Mesothelial cell of epicardium (in vitro differentiated cells): ENCODE measurements around the gene USP20. TPM values are rescaled to one million over a fixed set of nuclear protein-coding genes. Genes with fewer than 3 reads are reported as not detected.
"Not testable (repeated sequence)": the region's sequence is repeated elsewhere in the genome, so short reads cannot be mapped to it uniquely, and the experiment has no call there.

ENCODE experiments used
- DNase-seq, 2 experiments: peaks; one replicate each; pipeline ENCODE4 v3.0.0; 2021; ENCODE audit warnings: low spot score in 2 of 2; ENCODE audit not compliant: unreplicated experiment in 2 of 2
- H3K27ac Mint-ChIP-seq: 2 replicates; pipeline ENCODE4 v1.8.0; 2021; ENCODE audit warnings: mixed read lengths
- H3K27me3 Mint-ChIP-seq: 2 replicates; pipeline ENCODE4 v1.8.0; 2021; ENCODE audit warnings: low read depth, mixed read lengths
- H3K36me3 Mint-ChIP-seq: 2 replicates; pipeline ENCODE4 v1.8.0; 2021; ENCODE audit warnings: mixed read lengths
- H3K4me1 Mint-ChIP-seq: 2 replicates; pipeline ENCODE4 v1.8.0; 2021; ENCODE audit warnings: mixed read lengths
- H3K4me3 Mint-ChIP-seq: 2 replicates; pipeline ENCODE4 v1.8.0; 2021; ENCODE audit warnings: mild to moderate bottlenecking, moderate library complexity, mixed read lengths
- H3K9me3 Mint-ChIP-seq: 2 replicates; pipeline ENCODE4 v1.8.0; 2021; ENCODE audit warnings: mixed read lengths
- CTCF ChIP-seq: fragments of 200-600 bp; sonication (generic); IDR thresholded peaks from one replicate; pipeline ENCODE4 v1.5.0; 2021; ENCODE audit warnings: antibody characterized with exemption; ENCODE audit not compliant: unreplicated experiment
- total RNA-seq: library from RNA; stranded (reverse); gene quantifications from 3 replicates; pipeline ENCODE4 v1.2.1, GENCODE V29; 2021

Gene USP20
- total RNA-seq, 1 donor from 2014 or later, result 47.7 TPM

- no peak overlapping the region for H3K4me3 Mint-ChIP-seq
- no peak overlapping the region for H3K27ac Mint-ChIP-seq
- peaks cover 12% of the 10 kb centered on the region for H3K36me3 Mint-ChIP-seq
- no peak for TF ChIP-seq CTCF
- no peaks in the 10 kb centered on the region for H3K27me3 Mint-ChIP-seq
- no peak for DNase-seq
- H3K4me1 Mint-ChIP-seq, result peaks cover 35% of the 10 kb centered on the region
- no peaks in the 10 kb centered on the region for H3K9me3 Mint-ChIP-seq
These were observed 53.2 kb downstream of the USP20 start for GRCh38 chr9:129888293-129889121.

GRCh38 chr9:129889122-129889940, 54.1 kb downstream of the USP20 start:
- H3K27me3 Mint-ChIP-seq, result no peaks in the 10 kb centered on the region
- no peaks in the 10 kb centered on the region for H3K9me3 Mint-ChIP-seq
- H3K4me1 Mint-ChIP-seq, result peaks cover 31% of the 10 kb centered on the region
- H3K27ac Mint-ChIP-seq, result no peak overlapping the region
- H3K36me3 Mint-ChIP-seq, result peaks cover 15% of the 10 kb centered on the region
- no peak for DNase-seq
- TF ChIP-seq CTCF, result no peak
- H3K4me3 Mint-ChIP-seq, result no peak overlapping the region

- no peaks in the 10 kb centered on the region for H3K27me3 Mint-ChIP-seq
- DNase-seq, result no peak
- TF ChIP-seq CTCF, result no peak
- H3K36me3 Mint-ChIP-seq, result peaks cover 21% of the 10 kb centered on the region
- H3K4me3 Mint-ChIP-seq, result no peak overlapping the region
- no peaks in the 10 kb centered on the region for H3K9me3 Mint-ChIP-seq
- peaks cover 23% of the 10 kb centered on the region for H3K4me1 Mint-ChIP-seq
- no peak overlapping the region for H3K27ac Mint-ChIP-seq
These were observed 54.9 kb downstream of the USP20 start for GRCh38 chr9:129889941-129890717.

GRCh38 chr9:129890718-129891299, 55.6 kb downstream of the USP20 start:
- Mint-ChIP-seq H3K4me1 (peaks cover 17% of the 10 kb centered on the region), H3K36me3 (peaks cover 24% of the 10 kb centered on the region)
- DNase-seq, H3K4me3 Mint-ChIP-seq, H3K9me3 Mint-ChIP-seq, H3K27me3 Mint-ChIP-seq, H3K27ac Mint-ChIP-seq: not testable (repeated sequence)

- H3K4me1 Mint-ChIP-seq, result peaks cover 14% of the 10 kb centered on the region
These were observed 56.3 kb downstream of the USP20 start for GRCh38 chr9:129891569-129891968.

More at GRCh38 chr9:129891569-129891968, 56.3 kb downstream of the USP20 start:
- no peak for DNase-seq
- no peaks in the 10 kb centered on the region for H3K9me3 Mint-ChIP-seq
- H3K4me3 Mint-ChIP-seq, result no peak overlapping the region
- H3K27me3 Mint-ChIP-seq, result no peaks in the 10 kb centered on the region
- no peak overlapping the region for H3K27ac Mint-ChIP-seq
- peaks cover 29% of the 10 kb centered on the region for H3K36me3 Mint-ChIP-seq
- TF ChIP-seq CTCF, result no peak
